Hepatocyte (in vitro differentiated cells): Measurements from ENCODE around the gene LNX1. TPM values are rescaled to one million over a fixed set of nuclear protein-coding genes. Genes with fewer than 3 reads are reported as not detected.

Source experiments
- DNase-seq: peaks from one replicate; pipeline ENCODE4 v3.0.0-alpha.2; 2016; ENCODE audit warnings: low spot score
- H2AFZ ChIP-seq: fragments of 200-600 bp; sonication (generic); 2 replicates; pipeline ENCODE4 v1.6.0; 2016; ENCODE audit warnings: antibody characterized with exemption, mild to moderate bottlenecking
- H3K27ac ChIP-seq: fragments of 200-600 bp; sonication (generic); 2 replicates; pipeline ENCODE4 v1.5.1; 2016; ENCODE audit warnings: mild to moderate bottlenecking
- H3K27me3 ChIP-seq: fragments of 200-600 bp; sonication (generic); 2 replicates; pipeline ENCODE4 v1.6.1; 2016
- H3K36me3 ChIP-seq: fragments of 200-600 bp; sonication (generic); replicated peaks from 2 replicates; pipeline ENCODE4 v1.5.1; 2016; ENCODE audit warnings: low read depth; ENCODE audit not compliant: insufficient read depth
- H3K4me1 ChIP-seq: fragments of 200-600 bp; sonication (generic); 2 replicates; pipeline ENCODE4 v1.5.1; 2016; ENCODE audit warnings: mild to moderate bottlenecking, moderate library complexity; ENCODE audit not compliant: insufficient read depth
- H3K4me2 ChIP-seq: fragments of 200-600 bp; sonication (generic); 2 replicates; pipeline ENCODE4 v1.6.0; 2016
- H3K4me3 ChIP-seq: fragments of 200-600 bp; sonication (generic); 2 replicates; pipeline ENCODE4 v1.5.1; 2016; ENCODE audit warnings: mild to moderate bottlenecking
- H3K79me2 ChIP-seq: fragments of 200-600 bp; sonication (generic); 2 replicates; pipeline ENCODE4 v1.6.0; 2017; ENCODE audit warnings: mild to moderate bottlenecking
- H3K9me2 ChIP-seq: fragments of 200-600 bp; sonication (generic); replicated peaks from 2 replicates; pipeline ENCODE4 v1.6.0; 2017; ENCODE audit warnings: mild to moderate bottlenecking; ENCODE audit not compliant: insufficient read depth
- H3K9me3 ChIP-seq: fragments of 200-600 bp; sonication (generic); 2 replicates; pipeline ENCODE4 v1.5.1; 2016; ENCODE audit warnings: low read depth, mild to moderate bottlenecking
- H4K20me1 ChIP-seq: fragments of 200-600 bp; sonication (generic); 2 replicates; pipeline ENCODE4 v1.6.0; 2016; ENCODE audit warnings: mild to moderate bottlenecking; ENCODE audit not compliant: insufficient read depth, poor library complexity, severe bottlenecking
- EZH2 ChIP-seq: fragments of 200-600 bp; sonication (generic); IDR thresholded peaks from 2 replicates; pipeline ENCODE4 v1.6.1; 2016; ENCODE audit warnings: antibody characterized with exemption, mild to moderate bottlenecking, borderline replicate concordance
- EZH2phosphoT487 ChIP-seq: fragments of 200-600 bp; sonication (generic); IDR thresholded peaks from one replicate; pipeline ENCODE4 v1.6.1; 2018; ENCODE audit warnings: antibody characterized with exemption, mild to moderate bottlenecking, low read depth, moderate library complexity; ENCODE audit not compliant: unreplicated experiment, severe bottlenecking
- WGBS: methylation state at CpG from one replicate; pipeline ENCODE4 v1.1.6; 2016; ENCODE audit warnings: low lambda C conversion rate; ENCODE audit errors: missing lambda C conversion rate; 5-methylcytosine and 5-hydroxymethylcytosine counted together
- polyA plus RNA-seq: library from polyadenylated mRNA; unstranded; fragments of >200 nt; fragmentation: Nextera tagmentation; extraction: Ambion mirVana; gene quantifications from 2 replicates; pipeline ENCODE4 v1.2.1, GENCODE V29; 2016
- total RNA-seq: library from RNA; depleted of rRNA; stranded (reverse); fragments of >200 nt; gene quantifications from 2 replicates; pipeline ENCODE4 v1.2.3, GENCODE V29; 2014
- TF ChIP-seq, protein P1 (sequence below): fragments of 200-600 bp; sonication (generic); IDR thresholded peaks from 2 replicates; pipeline ENCODE4 v1.5.1; 2016; ENCODE audit warnings: antibody characterized with exemption, mild to moderate bottlenecking; ENCODE audit not compliant: poor library complexity

The LNX1 gene
- total and polyA plus RNA-seq, 2 experiments from 2014 or later, result 8.4 to 16.7 TPM

DNA sequence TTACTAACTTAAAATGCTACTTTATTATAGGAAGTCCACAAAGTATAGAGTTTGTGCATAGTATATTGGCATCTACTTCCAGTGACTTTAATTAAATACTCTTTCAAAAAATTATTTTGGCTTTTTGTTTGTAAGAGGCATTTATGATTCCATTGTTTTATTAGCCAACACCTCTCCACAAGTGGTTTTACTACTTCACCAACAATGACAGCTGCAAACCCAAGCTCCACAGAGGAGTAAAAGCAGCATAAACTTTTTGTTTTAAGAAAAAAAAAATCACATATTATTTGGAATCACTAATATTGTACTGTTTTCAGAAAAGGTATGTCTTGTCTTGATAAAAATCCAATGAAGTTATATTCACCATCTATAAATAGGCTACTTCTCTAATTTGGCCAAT lies 125.4 kb downstream of the LNX1 start:
- Histone ChIP-seq H3K27ac (no peak overlapping the region), H3K79me2 (no peaks in the 10 kb centered on the region), H4K20me1 (no peaks in the 10 kb centered on the region), H3K4me3 (no peak overlapping the region), H3K4me2 (no peak overlapping the region), H2AFZ (no peak overlapping the region), H3K9me2 (no peaks in the 10 kb centered on the region), H3K9me3 (no peaks in the 10 kb centered on the region), H3K36me3 (peaks cover 11% of the 10 kb centered on the region), H3K4me1 (peaks cover 3% of the 10 kb centered on the region), H3K27me3 (no peaks in the 10 kb centered on the region)
- TF ChIP-seq EZH2 (no peak), EZH2phosphoT487 (no peak)
- TF ChIP-seq, protein P1, sequence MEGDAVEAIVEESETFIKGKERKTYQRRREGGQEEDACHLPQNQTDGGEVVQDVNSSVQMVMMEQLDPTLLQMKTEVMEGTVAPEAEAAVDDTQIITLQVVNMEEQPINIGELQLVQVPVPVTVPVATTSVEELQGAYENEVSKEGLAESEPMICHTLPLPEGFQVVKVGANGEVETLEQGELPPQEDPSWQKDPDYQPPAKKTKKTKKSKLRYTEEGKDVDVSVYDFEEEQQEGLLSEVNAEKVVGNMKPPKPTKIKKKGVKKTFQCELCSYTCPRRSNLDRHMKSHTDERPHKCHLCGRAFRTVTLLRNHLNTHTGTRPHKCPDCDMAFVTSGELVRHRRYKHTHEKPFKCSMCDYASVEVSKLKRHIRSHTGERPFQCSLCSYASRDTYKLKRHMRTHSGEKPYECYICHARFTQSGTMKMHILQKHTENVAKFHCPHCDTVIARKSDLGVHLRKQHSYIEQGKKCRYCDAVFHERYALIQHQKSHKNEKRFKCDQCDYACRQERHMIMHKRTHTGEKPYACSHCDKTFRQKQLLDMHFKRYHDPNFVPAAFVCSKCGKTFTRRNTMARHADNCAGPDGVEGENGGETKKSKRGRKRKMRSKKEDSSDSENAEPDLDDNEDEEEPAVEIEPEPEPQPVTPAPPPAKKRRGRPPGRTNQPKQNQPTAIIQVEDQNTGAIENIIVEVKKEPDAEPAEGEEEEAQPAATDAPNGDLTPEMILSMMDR, result no peak
- DNase-seq, result no peak

DNA sequence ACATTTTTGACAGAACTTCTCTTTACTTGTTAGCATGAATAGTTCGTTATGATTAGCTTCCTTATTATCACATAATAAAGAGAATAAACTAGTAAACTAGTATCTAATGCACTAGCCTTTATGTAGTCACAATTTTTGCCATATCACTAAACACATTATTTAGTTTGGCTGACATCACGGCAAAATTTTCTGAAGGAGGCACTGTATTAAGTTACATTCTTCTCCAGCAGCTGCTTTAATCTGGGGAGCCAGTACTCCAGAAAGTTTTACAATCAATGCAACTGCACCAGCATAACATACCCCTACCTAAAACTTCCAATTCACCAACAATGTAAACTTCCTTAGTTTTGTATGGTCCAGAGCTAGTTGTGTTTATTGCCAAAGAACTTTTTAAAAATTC lies 126.0 kb downstream of the LNX1 start:
- peaks cover 11% of the 10 kb centered on the region for H3K36me3 ChIP-seq
- TF ChIP-seq EZH2, result no peak
- TF ChIP-seq, protein P1, result no peak
- no peak for TF ChIP-seq EZH2phosphoT487
- H3K27ac ChIP-seq, result no peak overlapping the region
- no peak overlapping the region for H2AFZ ChIP-seq
- no peak overlapping the region for H3K4me2 ChIP-seq
- no peaks in the 10 kb centered on the region for H3K79me2 ChIP-seq
- DNase-seq, result no peak
- no peak overlapping the region for H3K4me3 ChIP-seq
- peaks cover 3% of the 10 kb centered on the region for H3K4me1 ChIP-seq
- no peaks in the 10 kb centered on the region for H3K27me3 ChIP-seq
- WGBS, result 63% methylated on average over 2 of the region's 2 CpGs
- H4K20me1 ChIP-seq, result no peaks in the 10 kb centered on the region
- H3K9me2 ChIP-seq, result no peaks in the 10 kb centered on the region
- no peaks in the 10 kb centered on the region for H3K9me3 ChIP-seq

DNA sequence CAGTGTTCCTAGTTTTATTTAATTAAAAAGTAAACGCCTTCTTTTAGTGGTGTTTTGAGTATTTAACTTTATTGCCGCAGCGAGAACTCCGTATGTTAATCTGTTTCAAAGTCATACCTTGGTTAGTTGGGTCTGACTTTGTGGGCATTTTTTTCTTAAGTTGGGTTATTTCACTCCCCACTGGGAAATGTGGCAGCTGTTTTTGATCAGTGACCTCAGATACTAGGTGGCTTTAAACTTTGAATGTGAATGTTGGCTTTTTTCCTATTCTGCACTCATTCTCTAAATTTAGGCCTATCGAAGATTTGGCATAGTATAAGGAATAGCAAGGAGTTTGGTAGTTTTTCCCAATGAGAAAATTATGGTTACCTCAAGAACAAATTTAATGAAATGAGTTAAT lies 127.9 kb downstream of the LNX1 start:
- Histone ChIP-seq H3K27ac (no peak overlapping the region), H3K9me2 (no peaks in the 10 kb centered on the region), H3K4me1 (peaks cover 3% of the 10 kb centered on the region), H4K20me1 (no peaks in the 10 kb centered on the region), H3K4me3 (no peak overlapping the region), H3K4me2 (no peak overlapping the region), H3K9me3 (no peaks in the 10 kb centered on the region), H3K36me3 (peaks cover 11% of the 10 kb centered on the region), H2AFZ (no peak overlapping the region), H3K79me2 (peaks cover 3% of the 10 kb centered on the region), H3K27me3 (no peaks in the 10 kb centered on the region)
- TF ChIP-seq EZH2phosphoT487 (no peak), EZH2 (no peak)
- TF ChIP-seq, protein P1, result no peak
- no peak for DNase-seq
- WGBS, result 90% methylated on average over 5 of the region's 5 CpGs

DNA sequence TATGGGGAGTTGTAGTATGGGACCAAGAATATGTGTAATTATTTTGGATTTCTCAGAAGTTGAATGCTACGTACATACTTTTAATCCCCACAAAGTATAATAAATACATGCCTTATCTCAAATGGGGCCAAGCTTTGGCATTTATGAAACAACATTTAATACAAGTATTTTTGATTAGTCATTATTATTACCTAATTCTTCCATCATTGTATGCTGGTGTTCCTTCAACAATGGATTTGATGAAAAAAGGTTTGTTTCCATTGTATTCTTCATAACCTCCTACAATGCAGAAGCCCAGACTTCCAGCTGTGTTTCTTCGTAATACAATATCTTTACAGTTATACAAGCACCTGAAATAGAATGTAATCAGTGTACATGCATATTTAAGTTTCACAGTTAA lies 130.0 kb downstream of the LNX1 start:
- no peak overlapping the region for H3K4me2 ChIP-seq
- H3K36me3 ChIP-seq, result peaks cover 11% of the 10 kb centered on the region
- no peaks in the 10 kb centered on the region for H3K9me3 ChIP-seq
- H2AFZ ChIP-seq, result no peak overlapping the region
- peaks cover 8% of the 10 kb centered on the region for H3K4me1 ChIP-seq
- TF ChIP-seq EZH2, result no peak
- TF ChIP-seq, protein P1, result no peak
- no peak for TF ChIP-seq EZH2phosphoT487
- H3K79me2 ChIP-seq, result peaks cover 3% of the 10 kb centered on the region
- H3K4me3 ChIP-seq, result no peak overlapping the region
- H4K20me1 ChIP-seq, result no peaks in the 10 kb centered on the region
- H3K9me2 ChIP-seq, result no peaks in the 10 kb centered on the region
- DNase-seq, result no peak
- WGBS, result 87% methylated on average over 2 of the region's 2 CpGs
- H3K27me3 ChIP-seq, result no peaks in the 10 kb centered on the region
- H3K27ac ChIP-seq, result no peak overlapping the region
